Gastroesophageal sphincter (tissue), 3 donors: ENCODE measurements around the gene FARS2.

Experiments
- CTCF ChIP-seq, 4 experiments: fragments of 200-600 bp in 2 of 4; fragments of 450-650 bp in 2 of 4; sonication (generic) in 1 of 4; IDR thresholded peaks; one replicate each; pipeline ENCODE4 v1.5.1; 2017 to 2019; ENCODE audit warnings: antibody characterized with exemption in 4 of 4, mild to moderate bottlenecking in 2 of 4, moderate library complexity in 2 of 4
- EP300 ChIP-seq: sonication (generic); formaldehyde crosslinking; IDR thresholded peaks from one replicate; pipeline ENCODE4 v1.6.1; 2017; ENCODE audit warnings: antibody characterized with exemption, mild to moderate bottlenecking
- POLR2AphosphoS5 ChIP-seq: sonication (generic); formaldehyde crosslinking; IDR thresholded peaks from one replicate; pipeline ENCODE4 v1.6.1; 2017; ENCODE audit warnings: antibody characterized with exemption

GRCh38 chr6:5684320-5685053, 423.2 kb downstream of the FARS2 start:
- TF ChIP-seq CTCF (IDR thresholded peaks at IDR 0.05) (no peak), POLR2AphosphoS5 (no peak), EP300 (no peak)
